Ovary (tissue), 9 donors: ENCODE results near the gene TMEM143. TPM values are rescaled to one million over a fixed set of nuclear protein-coding genes. Genes with fewer than 3 reads are reported as not detected.
"Not testable (repeated sequence)": the region's sequence is repeated elsewhere in the genome, so short reads cannot be mapped to it uniquely, and the experiment has no call there.

Source experiments
- DNase-seq, 5 donors: peaks; one replicate each; pipeline ENCODE4 v3.0.0-alpha.2; 2019 to 2020
- H3K27ac ChIP-seq, 2 donors: fragments of 200-600 bp; one replicate each; pipeline versions ENCODE4 v1.5.1 to v1.8.0; 2019 to 2022
- H3K27me3 ChIP-seq: fragments of 200-600 bp; one replicate; pipeline ENCODE4 v1.8.0; 2022
- H3K36me3 ChIP-seq: fragments of 200-600 bp; sonication (generic); one replicate; pipeline ENCODE4 v1.5.1; 2019
- H3K4me1 ChIP-seq: one replicate; pipeline ENCODE4 v1.8.1; 2013; ENCODE audit warnings: mild to moderate bottlenecking, moderate library complexity; ENCODE audit not compliant: insufficient read depth
- H3K4me3 ChIP-seq: fragments of 200-600 bp; sonication (generic); one replicate; pipeline ENCODE4 v1.5.1; 2017
- H3K9me3 ChIP-seq, 2 donors: fragments of 200-600 bp in 1 of 2; sonication (generic) in 1 of 2; one replicate each; pipeline versions ENCODE4 v1.5.1 to v1.8.1; 2013 to 2019; ENCODE audit warnings: mild to moderate bottlenecking in 1 of 2, moderate library complexity in 1 of 2
- EP300 ChIP-seq: sonication (generic); formaldehyde crosslinking; IDR thresholded peaks from one replicate; pipeline ENCODE4 v1.6.1; 2017; ENCODE audit warnings: antibody characterized with exemption
- POLR2A ChIP-seq: fragments of 450-650 bp; IDR thresholded peaks from one replicate; pipeline ENCODE4 v1.6.1; 2017; ENCODE audit warnings: antibody characterized with exemption, mild to moderate bottlenecking, moderate library complexity
- WGBS, 3 donors: extraction: QIAGEN DNeasy Blood & Tissue Kit in 1 of 3; methylation state at CpG; one replicate each; pipeline versions ENCODE4 v1.1.5 to v1.1.7; 2013 to 2017; 5-methylcytosine and 5-hydroxymethylcytosine counted together
- intact Hi-C, 4 donors: fragments of 100-400 bp; cut with DNase I; formaldehyde crosslinking; loops; one replicate each; pipeline versions ENCODE4 v1.11.0 to v1.15.1; 2022 to 2023
- polyA plus RNA-seq, 2 donors: library from polyadenylated mRNA; stranded (reverse); fragments of 200-250 nt in 1 of 2; fragments of 350-450 nt in 1 of 2; fragmentation: Illumina TruSeq in 1 of 2; extraction: RNeasy Lipid Tissue Mini Kit (QIAGEN cat#74804) in 1 of 2; gene quantifications; one replicate each; pipeline ENCODE4 v1.2.3, GENCODE V29; 2013 to 2014
- total RNA-seq, 7 donors: library from RNA; depleted of rRNA in 2 of 7; stranded (reverse); fragments of >200 nt in 2 of 7; fragmentation: NEBNext Ultra II Directional in 3 of 7; extraction: Animal tissue kit (Norgen Biotek cat#: 25700) in 3 of 7; gene quantifications; one replicate each; pipeline versions ENCODE4 v1.1.0 to v1.2.4, GENCODE V29; 2016 to 2023
- TF ChIP-seq, protein P1 (sequence below), 3 donors: fragments of 450-650 bp in 2 of 3; fragments of 200-600 bp in 1 of 3; IDR thresholded peaks; one replicate each; pipeline versions ENCODE4 v1.5.1 to v1.8.0; 2016 to 2022; ENCODE audit warnings: antibody characterized with exemption in 3 of 3, mild to moderate bottlenecking in 1 of 3
- donor health status: DM: no; HTN: no; CAD: no; lungs with moderate emphysema.
- donor health status: DM: no; HTN: no; CAD: no.
- donor health status: Bipolar disorder and iron deficiency.
- donor health status: DM: yes; HTN: yes; CAD: no.
- donor health status: DM: no; HTN: no; CAD: no.
- donor health status: DM: yes; HTN: yes; CAD: no.

The TMEM143 gene
- total and polyA plus RNA-seq, 9 donors = 3.3 to 9.7 (median 6.9) TPM

DNA sequence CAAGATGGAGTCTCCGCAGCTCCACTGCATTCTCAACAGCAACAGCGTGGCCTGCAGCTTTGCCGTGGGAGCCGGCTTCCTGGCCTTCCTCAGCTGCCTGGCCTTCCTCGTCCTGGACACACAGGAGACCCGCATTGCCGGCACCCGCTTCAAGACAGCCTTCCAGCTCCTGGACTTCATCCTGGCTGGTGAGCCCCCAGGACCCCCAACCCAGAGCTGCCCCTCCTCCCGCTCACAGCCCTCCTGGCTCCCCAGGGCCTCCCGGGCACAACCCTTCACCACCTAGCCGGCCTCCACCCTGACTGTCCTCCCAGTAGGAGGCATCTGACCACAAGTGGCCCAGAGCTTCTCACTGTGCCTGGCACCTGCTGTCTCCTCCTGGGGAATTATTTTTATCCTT lies 9.8 kb upstream of the TMEM143 start:
- intact Hi-C loops = no loop called here
- 80 to 90% (median 89%) methylated on average over 11 of the region's 11 CpGs for WGBS, 3 donors
- H3K4me1 ChIP-seq = no peaks in the 10 kb centered on the region
- H3K4me3 ChIP-seq = no peak overlapping the region
- no peaks in the 10 kb centered on the region for H3K27me3 ChIP-seq
- no peak for DNase-seq
- TF ChIP-seq POLR2A (no peak), EP300 (no peak)
- TF ChIP-seq, protein P1, sequence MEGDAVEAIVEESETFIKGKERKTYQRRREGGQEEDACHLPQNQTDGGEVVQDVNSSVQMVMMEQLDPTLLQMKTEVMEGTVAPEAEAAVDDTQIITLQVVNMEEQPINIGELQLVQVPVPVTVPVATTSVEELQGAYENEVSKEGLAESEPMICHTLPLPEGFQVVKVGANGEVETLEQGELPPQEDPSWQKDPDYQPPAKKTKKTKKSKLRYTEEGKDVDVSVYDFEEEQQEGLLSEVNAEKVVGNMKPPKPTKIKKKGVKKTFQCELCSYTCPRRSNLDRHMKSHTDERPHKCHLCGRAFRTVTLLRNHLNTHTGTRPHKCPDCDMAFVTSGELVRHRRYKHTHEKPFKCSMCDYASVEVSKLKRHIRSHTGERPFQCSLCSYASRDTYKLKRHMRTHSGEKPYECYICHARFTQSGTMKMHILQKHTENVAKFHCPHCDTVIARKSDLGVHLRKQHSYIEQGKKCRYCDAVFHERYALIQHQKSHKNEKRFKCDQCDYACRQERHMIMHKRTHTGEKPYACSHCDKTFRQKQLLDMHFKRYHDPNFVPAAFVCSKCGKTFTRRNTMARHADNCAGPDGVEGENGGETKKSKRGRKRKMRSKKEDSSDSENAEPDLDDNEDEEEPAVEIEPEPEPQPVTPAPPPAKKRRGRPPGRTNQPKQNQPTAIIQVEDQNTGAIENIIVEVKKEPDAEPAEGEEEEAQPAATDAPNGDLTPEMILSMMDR (IDR thresholded peaks at IDR 0.05) = no peak
- H3K9me3 ChIP-seq = no peaks in the 10 kb centered on the region
- no peak overlapping the region for H3K27ac ChIP-seq
- no peaks in the 10 kb centered on the region for H3K36me3 ChIP-seq

DNA sequence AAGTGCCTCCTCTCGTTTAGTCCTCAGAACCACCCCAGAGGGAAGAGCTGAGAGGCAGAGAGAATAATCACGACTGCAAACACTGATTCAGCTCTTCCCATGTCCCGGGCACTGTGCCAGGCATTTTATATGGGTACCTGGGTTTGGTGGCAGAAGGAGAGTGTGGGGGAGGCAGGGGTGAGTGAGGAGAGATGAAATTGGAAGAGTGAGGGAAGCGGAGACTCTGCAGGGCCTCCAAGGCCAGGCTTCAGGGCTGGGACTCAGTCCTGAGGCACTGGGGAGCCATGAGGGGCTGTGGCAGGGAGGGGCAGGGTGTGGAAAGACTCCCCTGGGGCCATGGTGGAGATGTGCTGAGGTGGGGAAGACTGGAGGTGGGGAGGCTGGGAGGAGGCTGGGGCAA lies 9.2 kb upstream of the TMEM143 start:
- WGBS, 3 donors = 41 to 56% (median 47%) methylated on average over 4 of the region's 4 CpGs
- Histone ChIP-seq H3K27me3 (no peaks in the 10 kb centered on the region), H3K4me1 (no peaks in the 10 kb centered on the region), H3K4me3 (no peak overlapping the region), H3K9me3 (no peaks in the 10 kb centered on the region), H3K27ac (no peak overlapping the region), H3K36me3 (no peaks in the 10 kb centered on the region)
- intact Hi-C loops = no loop called here
- TF ChIP-seq, protein P1 (IDR thresholded peaks at IDR 0.05) = no peak
- TF ChIP-seq EP300 (no peak), POLR2A (no peak)
- DNase-seq = no peak

DNA sequence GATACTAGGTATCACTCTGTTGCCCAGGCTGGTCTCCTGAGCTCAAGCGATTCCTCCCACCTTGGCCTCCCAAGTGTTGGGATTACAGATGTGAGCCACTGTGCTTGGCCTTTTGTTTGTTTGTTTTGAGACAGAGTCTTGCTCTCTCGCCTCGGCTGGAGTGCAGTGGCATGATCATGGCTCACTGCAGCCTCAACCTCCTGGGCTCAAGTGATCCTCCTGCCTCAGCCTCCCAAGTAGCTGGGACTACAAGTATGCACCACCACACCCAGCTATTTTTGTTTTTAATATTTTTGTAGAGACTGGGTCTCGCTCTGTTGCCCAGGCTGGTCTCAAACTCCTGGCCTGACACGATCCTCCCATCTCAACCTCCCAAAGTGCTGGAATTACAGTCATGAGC lies 8.0 kb upstream of the TMEM143 start:
- DNase-seq, H3K27me3 ChIP-seq, H3K27ac ChIP-seq, H3K36me3 ChIP-seq, H3K4me3 ChIP-seq, H3K9me3 ChIP-seq, H3K4me1 ChIP-seq, intact Hi-C loops: not testable (repeated sequence)
- WGBS, 3 donors = 85 to 90% (median 90%) methylated on average over 5 of the region's 5 CpGs

DNA sequence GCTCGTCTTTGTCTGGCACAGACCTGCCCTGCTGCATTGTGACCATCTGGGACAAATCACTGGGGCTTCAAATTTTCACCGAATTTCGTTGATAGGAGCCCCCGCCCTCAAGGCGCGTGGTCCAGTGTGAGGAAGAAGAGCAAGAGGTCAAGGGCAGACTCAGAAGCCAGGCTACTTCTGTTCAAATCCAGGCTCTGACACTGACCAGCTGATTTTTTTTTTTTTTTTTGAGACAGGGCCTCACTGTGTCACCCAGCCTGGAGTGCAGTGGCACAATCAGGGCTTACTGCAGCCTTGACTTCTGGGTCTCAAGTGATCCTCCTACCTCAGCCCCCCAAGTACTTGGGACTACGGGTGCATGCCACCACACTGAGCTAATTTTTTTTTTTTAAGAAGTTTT lies 7.6 kb upstream of the TMEM143 start:
- Histone ChIP-seq H3K4me1 (no peaks in the 10 kb centered on the region), H3K4me3 (no peak overlapping the region), H3K27ac (no peak overlapping the region), H3K9me3 (no peaks in the 10 kb centered on the region), H3K36me3 (no peaks in the 10 kb centered on the region), H3K27me3 (no peaks in the 10 kb centered on the region)
- WGBS, 3 donors = 18 to 42% (median 31%) methylated on average over 7 of the region's 7 CpGs
- TF ChIP-seq, protein P1 (IDR thresholded peaks at IDR 0.05) = no peak
- TF ChIP-seq EP300 (no peak), POLR2A (no peak)
- intact Hi-C loops = no loop called here
- DNase-seq = no peak

DNA sequence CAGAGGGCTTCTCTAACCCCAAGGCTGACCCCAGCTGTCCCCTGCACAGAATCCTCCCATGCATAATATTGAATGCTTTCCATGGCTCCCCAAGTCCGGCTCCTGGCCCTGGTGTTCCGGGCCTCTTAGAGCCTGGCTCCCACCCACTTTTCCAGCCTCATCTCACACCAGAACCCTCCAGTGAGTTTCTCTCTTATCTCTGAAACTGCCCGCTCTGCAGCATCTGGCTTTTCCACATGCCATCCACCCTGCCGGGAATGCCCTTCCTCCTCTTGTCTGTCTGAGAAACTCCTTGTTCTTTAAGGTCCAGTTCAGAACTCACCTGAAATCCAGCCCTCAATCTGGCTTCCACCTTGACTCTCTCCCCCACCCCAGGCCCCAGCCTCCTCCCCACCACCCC lies 7.2 kb upstream of the TMEM143 start:
- H3K4me3 ChIP-seq = no peak overlapping the region
- no peak for DNase-seq
- no peaks in the 10 kb centered on the region for H3K9me3 ChIP-seq
- TF ChIP-seq, protein P1 (IDR thresholded peaks at IDR 0.05) = no peak
- TF ChIP-seq POLR2A (no peak), EP300 (no peak)
- intact Hi-C loops = no loop called here
- 53 to 67% (median 60%) methylated on average over 4 of the region's 4 CpGs for whole genome bisulfite sequencing, 3 donors
- H3K4me1 ChIP-seq = no peaks in the 10 kb centered on the region
- H3K27ac ChIP-seq = no peak overlapping the region
- H3K36me3 ChIP-seq = no peaks in the 10 kb centered on the region
- no peaks in the 10 kb centered on the region for H3K27me3 ChIP-seq
